PC-9 (cell line): ENCODE measurements around the gene TRMT112. TPM values are rescaled to one million over a fixed set of nuclear protein-coding genes. Genes with fewer than 3 reads are reported as not detected.

Source experiments
- BruUV-seq: library from RNA; stranded (reverse); fragments of 400-500 nt; replicated peaks from 2 replicates; lab custom pipeline; 2021; lab: Mats Ljungman, UMichigan
- CTCF ChIA-PET: fragments of 300-600 bp; sonication (Branson Sonifier 250); formaldehyde crosslinking; loops from one replicate; lab custom pipeline; 2022; ENCODE audit warnings: antibody characterized with exemption; lab: Charles Lee
- POLR2A ChIA-PET: fragments of 300-600 bp; sonication (Branson Sonifier 250); formaldehyde crosslinking; loops from one replicate; lab custom pipeline; 2022; ENCODE audit warnings: antibody characterized with exemption; ENCODE audit not compliant: unreplicated experiment; lab: Charles Lee
- DNase-seq, 2 experiments: peaks; one replicate each; pipeline versions ENCODE4 v3.0.0 to v3.0.0-alpha.2; 2015 to 2022; ENCODE audit warnings: mixed read lengths in 1 of 2
- H2AFZ ChIP-seq: fragments of 200-600 bp; sonication (generic); 2 replicates; pipeline ENCODE4 v1.8.1; 2017; ENCODE audit warnings: antibody characterized with exemption
- H3F3A ChIP-seq: fragments of 200-600 bp; sonication (generic); 2 replicates; pipeline ENCODE4 v1.8.1; 2017; ENCODE audit warnings: antibody characterized with exemption, mild to moderate bottlenecking, low read depth; ENCODE audit not compliant: insufficient read depth
- H3K27ac ChIP-seq: fragments of 200-600 bp; sonication (generic); 2 replicates; pipeline ENCODE4 v1.6.1; 2016; ENCODE audit warnings: mixed run types
- H3K27me3 ChIP-seq: fragments of 200-600 bp; sonication (generic); 2 replicates; pipeline ENCODE4 v1.6.1; 2016; ENCODE audit warnings: low read depth, mixed run types; ENCODE audit not compliant: insufficient read depth
- H3K36me3 ChIP-seq: fragments of 200-600 bp; sonication (generic); 2 replicates; pipeline ENCODE4 v1.6.1; 2016; ENCODE audit warnings: low read depth, mixed run types
- H3K4me1 ChIP-seq: fragments of 200-600 bp; sonication (generic); replicated peaks from 2 replicates; pipeline ENCODE4 v1.6.1; 2016; ENCODE audit warnings: mixed run types; ENCODE audit not compliant: insufficient read depth
- H3K4me2 ChIP-seq: fragments of 200-600 bp; sonication (generic); 2 replicates; pipeline ENCODE4 v1.6.1; 2017; ENCODE audit warnings: mixed run types
- H3K4me3 ChIP-seq: fragments of 200-600 bp; sonication (generic); 2 replicates; pipeline ENCODE4 v1.6.1; 2016; ENCODE audit warnings: mixed run types
- H3K79me2 ChIP-seq: fragments of 200-600 bp; sonication (generic); 2 replicates; pipeline ENCODE4 v1.6.1; 2017; ENCODE audit warnings: low read depth, mixed run types
- H3K9me2 ChIP-seq: fragments of 200-600 bp; sonication (generic); 2 replicates; pipeline ENCODE4 v1.8.1; 2017; ENCODE audit warnings: mild to moderate bottlenecking; ENCODE audit not compliant: insufficient read depth
- H3K9me3 ChIP-seq: fragments of 200-600 bp; sonication (generic); 2 replicates; pipeline ENCODE4 v1.8.1; 2016; ENCODE audit warnings: low read depth; ENCODE audit not compliant: insufficient read depth
- H4K20me1 ChIP-seq: fragments of 200-600 bp; sonication (generic); 2 replicates; pipeline ENCODE4 v1.8.1; 2017; ENCODE audit not compliant: insufficient read depth
- EZH2 ChIP-seq: fragments of 200-600 bp; sonication (generic); IDR thresholded peaks from 2 replicates; pipeline ENCODE4 v1.8.0; 2017; ENCODE audit warnings: antibody characterized with exemption, low read depth
- intact Hi-C: fragments of 100-400 bp; cut with micrococcal nuclease; formaldehyde crosslinking; loops from one replicate; pipeline ENCODE4 v1.10.0; 2022; ENCODE audit not compliant: unreplicated experiment
- total RNA-seq: library from RNA; stranded (reverse); gene quantifications from 2 replicates; pipeline ENCODE4 v1.2.3, GENCODE V29; 2021
- TF ChIP-seq, protein P1 (sequence below): fragments of 200-600 bp; sonication (generic); conservative IDR thresholded peaks from 2 replicates; pipeline ENCODE4 v1.6.1; 2017; ENCODE audit warnings: mixed run types, antibody characterized with exemption, mild to moderate bottlenecking, moderate library complexity

TRMT112 gene
- total RNA-seq, 1 experiment from 2014 or later: 275 TPM

- Histone ChIP-seq H3K4me3 (peak overlapping the region; percentile 49; the same call in 1 of the 2 replicates), H3K9me3 (no peaks in the 10 kb centered on the region), H3K36me3 (no peaks in the 10 kb centered on the region), H3K4me2 (peak overlapping the region; percentile 82), H3K4me1 (peaks cover 16% of the 10 kb centered on the region), H3K27me3 (no peaks in the 10 kb centered on the region), H2AFZ (peak overlapping the region; percentile 76), H3K27ac (no peak overlapping the region), H3K79me2 (no peaks in the 10 kb centered on the region), H3K9me2 (no peaks in the 10 kb centered on the region), H3F3A (peaks cover 16% of the 10 kb centered on the region; the same call in 1 of the 2 replicates), H4K20me1 (no peaks in the 10 kb centered on the region)
- intact Hi-C loops: loop anchor here (1.0 kb wide), 1 partner anchor 25 kb away; the partner anchor contains the start of gene TRMT112
- TSS peak; percentile 48 for BruUV-seq
- POLR2A ChIA-PET: interaction anchor here (0.6 kb wide), 2 partner anchors 25 to 437 kb away, joined by 3 to 7 read pairs; partner anchors contain the start of genes PRDX5 and TRMT112
- TF ChIP-seq, protein P1, sequence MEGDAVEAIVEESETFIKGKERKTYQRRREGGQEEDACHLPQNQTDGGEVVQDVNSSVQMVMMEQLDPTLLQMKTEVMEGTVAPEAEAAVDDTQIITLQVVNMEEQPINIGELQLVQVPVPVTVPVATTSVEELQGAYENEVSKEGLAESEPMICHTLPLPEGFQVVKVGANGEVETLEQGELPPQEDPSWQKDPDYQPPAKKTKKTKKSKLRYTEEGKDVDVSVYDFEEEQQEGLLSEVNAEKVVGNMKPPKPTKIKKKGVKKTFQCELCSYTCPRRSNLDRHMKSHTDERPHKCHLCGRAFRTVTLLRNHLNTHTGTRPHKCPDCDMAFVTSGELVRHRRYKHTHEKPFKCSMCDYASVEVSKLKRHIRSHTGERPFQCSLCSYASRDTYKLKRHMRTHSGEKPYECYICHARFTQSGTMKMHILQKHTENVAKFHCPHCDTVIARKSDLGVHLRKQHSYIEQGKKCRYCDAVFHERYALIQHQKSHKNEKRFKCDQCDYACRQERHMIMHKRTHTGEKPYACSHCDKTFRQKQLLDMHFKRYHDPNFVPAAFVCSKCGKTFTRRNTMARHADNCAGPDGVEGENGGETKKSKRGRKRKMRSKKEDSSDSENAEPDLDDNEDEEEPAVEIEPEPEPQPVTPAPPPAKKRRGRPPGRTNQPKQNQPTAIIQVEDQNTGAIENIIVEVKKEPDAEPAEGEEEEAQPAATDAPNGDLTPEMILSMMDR: peak; percentile 58; the same call in 1 of the 2 replicates
- TF ChIP-seq EZH2: no peak
- peak; percentile 83 to 98 for DNase-seq
- CTCF ChIA-PET: interaction anchor here (0.5 to 2.2 kb wide), 13 partner anchors 10 to 466 kb away, joined by 3 to 36 read pairs (median 6); partner anchors contain the start of genes PRDX5 and TRMT112
These were observed 24.8 kb upstream of the TRMT112 start for GRCh38 chr11:64341851-64342791.

DNA sequence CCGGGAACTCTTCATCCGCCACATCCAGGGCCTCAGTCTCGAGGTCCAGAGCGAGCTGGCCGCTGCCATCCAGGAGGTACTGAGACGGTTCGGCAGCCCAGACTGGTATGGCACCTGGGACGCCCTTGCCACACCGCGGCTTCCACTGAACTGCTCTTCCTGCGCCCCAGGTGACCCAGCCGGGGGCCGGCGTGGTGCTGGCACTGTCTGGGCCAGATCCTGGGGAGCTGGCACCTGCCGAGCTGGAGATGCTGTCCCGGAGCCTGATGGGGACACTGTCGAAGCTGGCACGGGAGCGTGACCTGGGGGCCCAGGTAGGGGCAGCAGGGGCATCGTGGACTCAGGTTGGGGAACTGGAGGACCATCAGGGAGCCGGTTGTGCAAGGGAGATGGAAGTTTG, 24.1 kb upstream of the TRMT112 start:
- intact Hi-C loops: no loop called here
- CTCF ChIA-PET: interaction anchor here (0.6 to 2.2 kb wide), 3 partner anchors 9 to 15 kb away, joined by 3 to 36 read pairs (median 8); no protein-coding TSS in a partner anchor
- no peak overlapping the region for H2AFZ ChIP-seq
- TF ChIP-seq EZH2: no peak
- TF ChIP-seq, protein P1: no peak
- H3K27ac ChIP-seq: no peak overlapping the region
- H3K27me3 ChIP-seq: no peaks in the 10 kb centered on the region
- no peak overlapping the region for H3K4me2 ChIP-seq
- POLR2A ChIA-PET: no interaction called here
- no peaks in the 10 kb centered on the region for H3K9me3 ChIP-seq
- no peaks in the 10 kb centered on the region for H3K9me2 ChIP-seq
- BruUV-seq: no TSS peak
- peaks cover 15% of the 10 kb centered on the region for H3K4me1 ChIP-seq
- no peaks in the 10 kb centered on the region for H4K20me1 ChIP-seq
- H3K79me2 ChIP-seq: no peaks in the 10 kb centered on the region
- no peak overlapping the region for H3K4me3 ChIP-seq
- H3F3A ChIP-seq: peaks cover 12% of the 10 kb centered on the region; the same call in 1 of the 2 replicates
- no peak for DNase-seq
- no peaks in the 10 kb centered on the region for H3K36me3 ChIP-seq

GRCh38 chr11:64340671-64341335, 23.4 kb upstream of the TRMT112 start:
- Histone ChIP-seq H3K79me2 (no peaks in the 10 kb centered on the region), H3K9me3 (no peaks in the 10 kb centered on the region), H4K20me1 (no peaks in the 10 kb centered on the region), H3K27ac (no peak overlapping the region), H3K27me3 (no peaks in the 10 kb centered on the region), H2AFZ (no peak overlapping the region), H3K36me3 (no peaks in the 10 kb centered on the region), H3K9me2 (no peaks in the 10 kb centered on the region), H3K4me2 (no peak overlapping the region), H3K4me1 (peaks cover 21% of the 10 kb centered on the region), H3F3A (peaks cover 17% of the 10 kb centered on the region; the same call in 1 of the 2 replicates), H3K4me3 (no peak overlapping the region)
- DNase-seq: no peak
- intact Hi-C loops: no loop called here
- ChIA-PET CTCF (interaction anchor here (0.6 to 2.2 kb wide), 2 partner anchors 13 to 15 kb away, joined by 3 to 36 read pairs; no protein-coding TSS in a partner anchor), POLR2A (no interaction called here)
- TF ChIP-seq EZH2: no peak
- TF ChIP-seq, protein P1: no peak
- no TSS peak for BruUV-seq
